A673 (cell line): ENCODE measurements around the gene FBXO21.

ENCODE experiments used
- EZH2 ChIP-seq: fragments of 200-600 bp; sonication (generic); IDR thresholded peaks from 2 replicates; pipeline ENCODE4 v1.6.1; 2017; ENCODE audit warnings: borderline replicate concordance, low read depth, mild to moderate bottlenecking, mixed read lengths, antibody characterized with exemption, low read length; ENCODE audit not compliant: poor library complexity, severe bottlenecking
- TF ChIP-seq, protein P1 (sequence below): fragments of 300-800, 200-600 bp; sonication (generic); conservative IDR thresholded peaks from 2 replicates; pipeline ENCODE4 v1.5.1; 2017; ENCODE audit warnings: low read depth, mild to moderate bottlenecking, antibody characterized with exemption, low read length, moderate library complexity, mixed read lengths

- TF ChIP-seq, protein P1, sequence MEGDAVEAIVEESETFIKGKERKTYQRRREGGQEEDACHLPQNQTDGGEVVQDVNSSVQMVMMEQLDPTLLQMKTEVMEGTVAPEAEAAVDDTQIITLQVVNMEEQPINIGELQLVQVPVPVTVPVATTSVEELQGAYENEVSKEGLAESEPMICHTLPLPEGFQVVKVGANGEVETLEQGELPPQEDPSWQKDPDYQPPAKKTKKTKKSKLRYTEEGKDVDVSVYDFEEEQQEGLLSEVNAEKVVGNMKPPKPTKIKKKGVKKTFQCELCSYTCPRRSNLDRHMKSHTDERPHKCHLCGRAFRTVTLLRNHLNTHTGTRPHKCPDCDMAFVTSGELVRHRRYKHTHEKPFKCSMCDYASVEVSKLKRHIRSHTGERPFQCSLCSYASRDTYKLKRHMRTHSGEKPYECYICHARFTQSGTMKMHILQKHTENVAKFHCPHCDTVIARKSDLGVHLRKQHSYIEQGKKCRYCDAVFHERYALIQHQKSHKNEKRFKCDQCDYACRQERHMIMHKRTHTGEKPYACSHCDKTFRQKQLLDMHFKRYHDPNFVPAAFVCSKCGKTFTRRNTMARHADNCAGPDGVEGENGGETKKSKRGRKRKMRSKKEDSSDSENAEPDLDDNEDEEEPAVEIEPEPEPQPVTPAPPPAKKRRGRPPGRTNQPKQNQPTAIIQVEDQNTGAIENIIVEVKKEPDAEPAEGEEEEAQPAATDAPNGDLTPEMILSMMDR: no peak
- no peak for TF ChIP-seq EZH2
These were observed 34.9 kb upstream of the FBXO21 start for GRCh38 chr12:117225179-117225578.
